LNCAP (cell line): ENCODE measurements around the gene GPX1.

ENCODE experiments used
- CTCF ChIP-seq: fragments of 450-650 bp; IDR thresholded peaks from 2 replicates; pipeline ENCODE4 v1.5.1; 2017; ENCODE audit warnings: mild to moderate bottlenecking

The GPX1 gene

GRCh38 chr3:49371946-49372345 lies 13.8 kb upstream of the GPX1 start:
- no peak for TF ChIP-seq CTCF

- no peak for TF ChIP-seq CTCF
Measured at GRCh38 chr3:49370585-49371290, 12.6 kb upstream of the GPX1 start.

GRCh38 chr3:49362561-49362960 lies 4.4 kb upstream of the GPX1 start:
- TF ChIP-seq CTCF: no peak

- TF ChIP-seq CTCF: no peak
Measured at GRCh38 chr3:49359623-49360022, 1.5 kb upstream of the GPX1 start.

DNA sequence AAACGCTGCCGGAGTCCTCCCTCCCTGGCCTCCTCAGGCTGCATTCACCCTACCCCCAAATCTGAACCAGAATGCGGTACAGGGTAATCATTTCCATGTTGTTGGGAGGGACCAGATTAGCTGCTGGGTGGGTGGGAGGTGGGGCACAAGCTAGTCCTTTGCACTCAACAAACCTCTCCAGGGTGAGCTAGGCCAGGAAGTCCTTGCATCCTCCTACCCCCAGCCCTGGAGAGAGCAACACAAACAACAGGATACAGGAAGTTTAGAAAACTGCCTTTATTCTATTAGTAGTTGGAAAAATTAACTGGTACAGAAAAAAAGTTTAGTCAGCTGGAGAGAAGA lies 702 bp upstream of the GPX1 start:
- TF ChIP-seq CTCF: no peak

- TF ChIP-seq CTCF: no peak
Measured at GRCh38 chr3:49352890-49353421, 5.2 kb downstream of the GPX1 start.

GRCh38 chr3:49352281-49352680 lies 5.9 kb downstream of the GPX1 start:
- TF ChIP-seq CTCF: no peak
